GM21528 (cell line): Measurements from ENCODE around the gene CTDP1.

Experiments used
- ATAC-seq: cut with Tn5 transposase; IDR thresholded peaks from one replicate; pipeline ENCODE4 v1.9.1; 2021; ENCODE audit warnings: mild to moderate bottlenecking, moderate library complexity; ENCODE audit not compliant: unreplicated experiment, low FRiP score

The CTDP1 gene

GRCh38 chr18:79644006-79644665 is 35.5 kb upstream of the CTDP1 start:
- ATAC-seq: peak; percentile 95

GRCh38 chr18:79644666-79645057 is 34.9 kb upstream of the CTDP1 start:
- no peak for ATAC-seq

DNA sequence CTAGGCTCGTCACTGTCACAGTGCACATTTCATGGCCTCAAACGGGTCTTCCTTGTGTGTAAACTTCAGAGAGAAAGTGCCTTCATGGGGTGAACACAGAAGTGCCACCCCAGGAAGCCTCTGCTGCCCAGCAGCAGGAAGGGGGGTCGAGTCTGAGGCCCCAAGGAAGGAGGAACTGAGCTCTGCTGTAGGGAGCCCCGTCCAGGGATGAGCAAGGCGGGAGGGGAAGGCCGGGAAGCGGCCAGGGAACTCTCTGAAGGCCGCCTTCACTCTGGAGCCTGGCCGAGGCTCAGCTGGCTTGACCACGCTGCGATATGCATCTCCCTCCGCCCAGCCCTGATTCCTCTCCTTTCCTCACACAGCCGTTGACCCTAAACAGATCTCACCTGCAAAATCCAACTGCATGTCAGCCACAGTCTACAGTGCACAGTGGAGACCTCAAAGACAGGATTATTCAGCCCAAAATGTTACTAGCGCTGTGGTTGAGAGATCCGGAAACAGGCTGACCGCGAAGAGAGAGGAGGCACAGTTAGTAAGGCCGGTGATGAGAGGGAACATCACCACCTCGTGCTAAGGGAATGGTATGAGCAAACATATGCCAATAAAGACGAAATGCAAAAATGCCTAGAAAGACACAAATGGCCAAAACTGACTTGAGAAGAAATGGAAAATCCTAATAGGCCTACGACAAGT is 34.2 kb upstream of the CTDP1 start:
- ATAC-seq: no peak

DNA sequence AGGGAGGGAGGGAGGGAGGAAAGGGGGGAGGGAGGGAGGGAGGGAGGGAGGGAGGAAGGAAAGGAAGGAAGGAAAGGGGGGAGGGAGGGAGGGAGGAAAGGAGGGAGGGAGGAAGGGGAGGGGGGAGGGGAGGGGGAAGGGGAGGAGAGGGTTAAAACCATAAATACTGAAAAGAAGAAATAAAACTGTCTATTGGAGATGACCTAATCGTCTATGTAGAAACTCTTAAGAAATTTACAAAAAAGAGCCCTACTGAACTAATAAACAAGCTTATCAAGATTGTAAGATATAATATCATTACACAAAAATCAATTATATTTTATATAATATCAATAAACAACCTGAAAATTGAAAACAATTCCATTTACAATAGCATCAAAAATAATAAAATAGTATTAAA is 32.3 kb upstream of the CTDP1 start:
- ATAC-seq: no peak

DNA sequence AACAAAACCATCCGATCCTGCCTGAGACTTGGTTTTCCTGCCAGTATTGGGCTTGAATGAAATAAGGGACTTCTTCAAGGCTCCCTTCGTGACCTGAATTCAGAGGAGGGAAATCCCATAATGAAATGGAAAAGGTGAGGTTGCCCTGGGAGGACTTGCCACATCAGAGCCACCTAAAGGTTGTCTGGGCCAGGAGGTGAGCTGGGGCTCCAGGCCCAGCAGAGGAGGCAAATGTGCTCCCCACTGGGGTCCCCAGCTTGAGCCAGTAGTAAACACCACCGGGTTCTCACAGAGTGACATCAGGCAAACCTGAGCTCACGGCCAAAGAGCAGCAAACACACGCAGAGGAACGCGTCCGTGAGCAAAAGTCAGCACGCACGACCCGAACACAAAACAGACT is 28.6 kb upstream of the CTDP1 start:
- ATAC-seq: no peak

- no peak for ATAC-seq
Measured at GRCh38 chr18:79657342-79657996, 22.1 kb upstream of the CTDP1 start.

DNA sequence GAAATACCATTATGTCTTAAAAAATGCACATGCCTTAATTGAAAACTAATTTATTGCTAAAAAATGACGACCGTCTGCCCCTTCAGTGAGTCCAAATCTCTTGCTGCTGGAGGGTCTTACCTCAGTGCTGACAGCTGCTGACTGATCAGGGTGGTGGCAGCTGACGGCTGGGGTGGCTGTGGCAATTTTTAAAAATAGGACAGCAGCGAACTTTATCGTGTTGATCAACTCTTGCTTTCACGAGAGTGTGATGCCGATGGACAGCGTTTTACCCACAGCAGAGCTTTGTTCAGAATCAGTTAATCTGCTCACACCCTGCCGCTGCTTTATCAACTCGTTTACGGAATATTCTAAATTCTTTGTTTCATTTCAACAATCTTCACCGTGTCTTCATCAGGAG is 21.2 kb upstream of the CTDP1 start:
- no peak for ATAC-seq

DNA sequence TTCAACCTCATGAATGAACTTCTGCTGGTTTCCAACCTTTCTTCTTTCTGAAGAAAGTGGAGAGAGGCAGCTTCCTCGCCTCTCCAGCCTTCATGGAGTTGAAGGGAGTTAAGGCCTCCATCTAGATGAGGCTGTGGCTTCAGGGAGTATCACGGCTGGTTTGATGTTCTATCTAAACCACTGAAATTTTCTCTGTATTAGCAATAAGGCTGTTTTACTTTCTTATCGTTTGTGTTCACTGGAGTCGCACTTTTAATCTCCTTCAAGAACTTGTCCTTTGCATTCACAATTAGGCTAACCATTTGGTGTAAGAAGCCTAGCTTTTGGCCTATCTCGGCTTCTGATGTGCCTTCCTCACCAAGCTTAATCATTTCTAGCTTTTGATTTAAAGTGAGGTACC is 19.9 kb upstream of the CTDP1 start:
- ATAC-seq: no peak

GRCh38 chr18:79662034-79662433 is 17.6 kb upstream of the CTDP1 start:
- no peak for ATAC-seq

DNA sequence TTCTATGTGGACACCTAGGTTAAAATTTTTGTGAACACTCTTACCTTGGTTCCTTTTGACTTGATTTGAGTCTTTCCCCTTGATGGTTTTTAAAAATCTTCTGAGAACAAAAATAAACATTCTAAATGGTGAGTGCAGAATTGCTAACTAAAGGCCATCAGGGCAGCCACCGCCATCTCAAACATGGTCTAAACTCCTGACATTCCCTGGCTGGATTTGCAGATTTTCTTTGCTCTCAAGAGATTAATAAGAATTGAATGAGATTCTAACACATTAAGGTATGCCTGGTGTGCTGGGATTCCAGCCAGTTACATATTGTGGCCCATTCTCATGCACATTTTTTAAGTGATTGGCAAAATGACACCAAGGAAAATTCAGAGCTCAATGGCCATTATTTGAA is 17.2 kb upstream of the CTDP1 start:
- no peak for ATAC-seq

GRCh38 chr18:79664525-79665125 is 15.0 kb upstream of the CTDP1 start:
- no peak for ATAC-seq

GRCh38 chr18:79668203-79668602 is 11.4 kb upstream of the CTDP1 start:
- ATAC-seq: no peak

- ATAC-seq: no peak
Measured at GRCh38 chr18:79672490-79673276, 6.9 kb upstream of the CTDP1 start.

GRCh38 chr18:79677221-79677620 is 2.4 kb upstream of the CTDP1 start:
- no peak for ATAC-seq

GRCh38 chr18:79677840-79678239 is 1.8 kb upstream of the CTDP1 start:
- ATAC-seq: no peak

DNA sequence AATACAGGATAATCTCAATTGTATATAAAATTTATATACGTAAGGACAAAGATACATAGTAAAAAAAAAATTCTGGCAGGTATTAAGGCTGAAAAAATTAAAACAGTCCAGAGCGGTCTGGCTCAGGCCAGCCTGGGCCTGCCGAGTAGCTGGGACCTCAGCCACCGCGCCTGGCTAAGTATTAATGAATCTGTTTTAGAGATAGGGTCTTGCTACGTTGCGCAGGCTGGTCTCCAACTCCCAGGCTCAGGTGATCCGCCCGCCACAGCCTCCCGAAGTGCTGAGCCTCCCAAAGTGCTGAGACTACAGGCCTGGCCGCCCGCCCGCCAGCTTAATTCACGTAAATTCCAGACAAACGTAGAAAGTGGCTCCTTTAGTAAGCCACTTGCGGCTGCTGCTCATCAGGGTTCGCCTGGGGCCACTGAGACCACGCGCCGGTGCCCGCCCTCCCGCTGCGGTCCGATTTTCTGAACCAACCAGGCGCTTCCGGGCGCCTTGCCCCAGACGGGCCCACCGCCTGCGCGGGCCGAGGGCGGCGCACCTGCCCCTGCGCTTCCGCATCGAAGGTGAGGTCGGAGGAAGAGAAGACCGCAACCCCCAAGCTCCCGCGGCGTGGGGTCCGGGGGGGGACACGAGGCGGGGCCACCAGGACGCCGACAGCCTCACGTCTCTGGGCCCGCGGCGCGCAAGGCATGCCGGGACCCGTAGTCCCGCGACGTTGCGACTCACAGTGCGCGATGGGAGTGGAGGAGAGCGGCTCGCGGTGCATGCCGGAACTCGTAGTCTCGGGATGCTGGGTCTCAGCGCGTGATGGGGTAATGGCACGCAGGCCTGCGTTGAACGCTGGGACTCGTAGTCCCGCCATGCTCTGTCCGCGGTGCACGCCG is 695 bp upstream of the CTDP1 start:
- peak; percentile 95 for ATAC-seq

DNA sequence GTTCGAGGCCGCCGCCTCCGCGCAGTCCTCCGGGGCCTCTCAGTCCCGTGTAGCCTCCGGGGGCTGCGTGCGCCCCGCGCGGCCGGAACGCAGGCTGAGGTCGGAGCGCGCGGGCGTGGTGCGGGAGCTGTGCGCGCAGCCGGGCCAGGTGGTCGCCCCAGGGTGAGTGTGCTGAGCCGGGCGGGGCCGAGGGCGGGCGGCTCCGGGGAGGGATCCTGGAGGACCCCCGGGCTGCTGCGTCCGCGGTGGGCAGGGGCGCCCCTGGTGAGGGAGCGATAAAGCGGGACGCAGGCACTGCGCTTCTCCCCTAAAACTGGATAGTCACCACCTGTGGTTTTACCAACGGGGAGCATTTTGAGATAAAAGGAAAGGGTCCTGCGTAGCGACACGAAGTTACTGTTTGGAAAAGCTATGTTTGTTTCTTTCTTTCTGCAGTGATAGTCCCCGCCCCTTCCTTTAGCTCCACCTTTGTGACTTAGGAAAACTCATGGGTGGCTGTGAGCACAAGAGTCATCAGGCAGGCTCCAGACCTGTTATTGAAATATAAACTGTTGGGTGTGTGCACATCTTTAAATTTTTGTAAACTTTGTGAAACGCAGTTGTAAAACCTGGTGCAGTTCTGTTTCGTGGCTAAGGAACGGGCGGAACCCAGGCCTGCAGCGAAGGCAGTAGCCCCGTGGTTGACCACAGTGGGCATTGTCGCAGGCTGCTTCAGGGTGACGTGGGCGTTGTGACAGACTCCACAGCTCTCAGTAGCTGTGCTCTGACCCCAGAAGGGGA is 687 bp downstream of the CTDP1 start:
- ATAC-seq: no peak

DNA sequence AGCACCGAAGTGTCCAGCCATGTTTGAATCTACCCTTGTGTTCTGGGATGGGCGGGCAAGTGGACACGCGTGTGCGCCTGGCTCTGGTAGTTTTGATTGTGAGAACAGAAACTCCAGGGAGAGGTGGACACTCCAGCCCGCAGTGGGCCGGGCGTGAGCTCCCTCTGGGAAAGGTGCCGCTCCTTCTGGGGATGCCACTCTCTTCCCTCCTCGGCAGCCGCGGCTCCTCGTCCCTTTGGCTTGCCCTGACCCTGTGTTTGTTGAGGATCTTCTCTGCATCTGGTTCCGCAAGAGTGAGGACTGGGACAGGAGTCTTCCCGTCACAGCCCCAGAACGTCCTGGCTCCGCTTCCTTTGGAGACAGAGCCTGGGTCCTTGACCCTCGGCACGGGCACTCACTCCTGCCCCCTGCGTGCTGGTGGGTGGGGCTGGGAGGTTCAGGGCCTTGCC is 1.3 kb downstream of the CTDP1 start:
- no peak for ATAC-seq
